HG03064 (cell line): ENCODE results near the gene TLK1.

Experiments used
- ATAC-seq: cut with Tn5 transposase; IDR thresholded peaks from one replicate; pipeline ENCODE4 v1.9.1; 2021; ENCODE audit warnings: low read depth; ENCODE audit not compliant: unreplicated experiment

The TLK1 gene

GRCh38 chr2:171013851-171014250 lies 146.8 kb downstream of the TLK1 start:
- no peak for ATAC-seq

GRCh38 chr2:171009386-171009785 lies 151.3 kb downstream of the TLK1 start:
- no peak for ATAC-seq

- no peak for ATAC-seq
These were observed 152.0 kb downstream of the TLK1 start for GRCh38 chr2:171008550-171009205.

GRCh38 chr2:171004833-171005232 lies 155.9 kb downstream of the TLK1 start:
- ATAC-seq = no peak

- ATAC-seq = no peak
These were observed 156.3 kb downstream of the TLK1 start for GRCh38 chr2:171004363-171004762.

GRCh38 chr2:170999654-171000053 lies 161.0 kb downstream of the TLK1 start:
- no peak for ATAC-seq

- ATAC-seq = no peak
These were observed 162.6 kb downstream of the TLK1 start for GRCh38 chr2:170997893-170998597.

- ATAC-seq = no peak
These were observed 164.4 kb downstream of the TLK1 start for GRCh38 chr2:170996316-170996715.

GRCh38 chr2:170991398-170992182 lies 169.1 kb downstream of the TLK1 start:
- ATAC-seq = no peak

- no peak for ATAC-seq
These were observed 174.0 kb downstream of the TLK1 start for GRCh38 chr2:170986566-170987258.

GRCh38 chr2:170985407-170985806 lies 175.3 kb downstream of the TLK1 start:
- no peak for ATAC-seq

- ATAC-seq = no peak
These were observed 176.6 kb downstream of the TLK1 start for GRCh38 chr2:170984079-170984478.

GRCh38 chr2:170975943-170976270 lies 184.8 kb downstream of the TLK1 start:
- ATAC-seq = no peak

- no peak for ATAC-seq
These were observed 185.4 kb downstream of the TLK1 start for GRCh38 chr2:170975127-170975942.

- ATAC-seq = no peak
These were observed 186.2 kb downstream of the TLK1 start for GRCh38 chr2:170974304-170974993.

- peak; percentile 91 for ATAC-seq
These were observed 187.0 kb downstream of the TLK1 start for GRCh38 chr2:170973492-170974303.

- ATAC-seq = no peak
These were observed 187.5 kb downstream of the TLK1 start for GRCh38 chr2:170973225-170973491.

GRCh38 chr2:170972296-170973224 lies 188.1 kb downstream of the TLK1 start:
- no peak for ATAC-seq
